OCI-LY3 (cell line): Measurements from ENCODE around the gene TMEM14C.

Experiments used
- H2AFZ ChIP-seq: fragments of 200-600, 300-600 bp; shearing (Covaris generic); 2 replicates; pipeline ENCODE4 v1.6.0; 2014; ENCODE audit warnings: antibody characterized with exemption, low read depth, low read length
- H3K27ac ChIP-seq: fragments of 200-600, 300-600 bp; sonication (generic); 2 replicates; pipeline ENCODE4 v1.5.1; 2014; ENCODE audit warnings: mild to moderate bottlenecking, low read length, moderate library complexity, mixed read lengths
- H3K27me3 ChIP-seq: fragments of 200-600, 300-600 bp; sonication (generic); 2 replicates; pipeline ENCODE4 v1.6.1; 2014; ENCODE audit warnings: low read depth, low read length, mixed read lengths
- H3K36me3 ChIP-seq: fragments of 200-600, 300-600 bp; sonication (generic); replicated peaks from 2 replicates; pipeline ENCODE3; 2014; ENCODE audit warnings: low read depth, low read length, mixed read lengths
- H3K4me1 ChIP-seq: fragments of 300-600, 200-600 bp; sonication (generic); 2 replicates; pipeline ENCODE4 v1.6.1; 2014; ENCODE audit warnings: low read length, mixed read lengths
- H3K4me2 ChIP-seq: fragments of 200-600, 300-600 bp; sonication (generic); 2 replicates; pipeline ENCODE4 v1.6.1; 2014; ENCODE audit warnings: low read length, mixed read lengths
- H3K4me3 ChIP-seq: fragments of 300-600, 200-600 bp; sonication (generic); 2 replicates; pipeline ENCODE4 v1.5.1; 2014; ENCODE audit warnings: antibody characterized with exemption, mild to moderate bottlenecking, low read length, moderate library complexity
- H3K79me2 ChIP-seq: fragments of 300-600, 200-600 bp; shearing (Covaris generic); 2 replicates; pipeline ENCODE4 v1.6.1; 2014; ENCODE audit warnings: mild to moderate bottlenecking, low read length, mixed read lengths
- H3K9ac ChIP-seq: fragments of 300-600, 200-600 bp; shearing (Covaris generic); 2 replicates; pipeline ENCODE4 v1.6.0; 2014; ENCODE audit warnings: mild to moderate bottlenecking, low read length, moderate library complexity
- H3K9me3 ChIP-seq: fragments of 200-600, 300-600 bp; shearing (Covaris generic); 2 replicates; pipeline ENCODE4 v1.6.1; 2014; ENCODE audit warnings: low read length, mixed read lengths; ENCODE audit not compliant: insufficient read depth
- H4K20me1 ChIP-seq: fragments of 200-600, 300-600 bp; sonication (generic); 2 replicates; pipeline ENCODE4 v1.6.1; 2016; ENCODE audit warnings: low read length, mixed read lengths; ENCODE audit not compliant: insufficient read depth
- EZH2phosphoT487 ChIP-seq: fragments of 200-600 bp; shearing (Covaris generic); IDR thresholded peaks from 2 replicates; pipeline ENCODE4 v1.6.1; 2018; ENCODE audit warnings: antibody characterized with exemption, mixed run types, low read depth
- TF ChIP-seq, protein P1 (sequence below): fragments of 200-600, 300-600 bp; sonication (generic); IDR thresholded peaks from 2 replicates; pipeline ENCODE4 v1.5.1; 2014; ENCODE audit warnings: antibody characterized with exemption, low read length, low read depth

Gene TMEM14C

DNA sequence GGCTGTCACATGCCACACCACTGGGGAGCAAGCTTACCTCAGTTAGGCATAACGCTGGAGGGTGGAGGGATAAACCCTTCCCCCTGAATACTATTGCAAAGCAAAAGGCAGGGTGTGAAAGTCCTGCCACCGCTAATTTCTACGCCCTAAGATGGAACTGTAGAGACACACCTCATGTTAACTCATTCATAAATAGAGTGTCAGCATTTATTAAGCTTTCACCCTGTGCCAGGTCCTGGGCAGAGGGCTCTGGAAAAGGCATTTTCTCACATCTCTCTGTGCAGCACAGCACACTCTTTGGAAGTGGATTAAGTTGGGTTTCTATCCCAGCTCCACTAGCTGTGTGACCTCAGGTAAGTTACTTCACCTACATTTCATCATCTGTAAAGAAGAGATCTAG is 46.5 kb downstream of the TMEM14C start:
- Histone ChIP-seq H3K27me3 (no peaks in the 10 kb centered on the region), H3K4me2 (no peak overlapping the region), H3K79me2 (no peaks in the 10 kb centered on the region), H3K4me3 (no peak overlapping the region), H3K9me3 (no peaks in the 10 kb centered on the region), H3K9ac (no peak overlapping the region), H3K36me3 (no peaks in the 10 kb centered on the region), H2AFZ (no peak overlapping the region), H4K20me1 (no peaks in the 10 kb centered on the region), H3K4me1 (no peaks in the 10 kb centered on the region), H3K27ac (no peak overlapping the region)
- TF ChIP-seq, protein P1, sequence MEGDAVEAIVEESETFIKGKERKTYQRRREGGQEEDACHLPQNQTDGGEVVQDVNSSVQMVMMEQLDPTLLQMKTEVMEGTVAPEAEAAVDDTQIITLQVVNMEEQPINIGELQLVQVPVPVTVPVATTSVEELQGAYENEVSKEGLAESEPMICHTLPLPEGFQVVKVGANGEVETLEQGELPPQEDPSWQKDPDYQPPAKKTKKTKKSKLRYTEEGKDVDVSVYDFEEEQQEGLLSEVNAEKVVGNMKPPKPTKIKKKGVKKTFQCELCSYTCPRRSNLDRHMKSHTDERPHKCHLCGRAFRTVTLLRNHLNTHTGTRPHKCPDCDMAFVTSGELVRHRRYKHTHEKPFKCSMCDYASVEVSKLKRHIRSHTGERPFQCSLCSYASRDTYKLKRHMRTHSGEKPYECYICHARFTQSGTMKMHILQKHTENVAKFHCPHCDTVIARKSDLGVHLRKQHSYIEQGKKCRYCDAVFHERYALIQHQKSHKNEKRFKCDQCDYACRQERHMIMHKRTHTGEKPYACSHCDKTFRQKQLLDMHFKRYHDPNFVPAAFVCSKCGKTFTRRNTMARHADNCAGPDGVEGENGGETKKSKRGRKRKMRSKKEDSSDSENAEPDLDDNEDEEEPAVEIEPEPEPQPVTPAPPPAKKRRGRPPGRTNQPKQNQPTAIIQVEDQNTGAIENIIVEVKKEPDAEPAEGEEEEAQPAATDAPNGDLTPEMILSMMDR: no peak
- no peak for TF ChIP-seq EZH2phosphoT487

DNA sequence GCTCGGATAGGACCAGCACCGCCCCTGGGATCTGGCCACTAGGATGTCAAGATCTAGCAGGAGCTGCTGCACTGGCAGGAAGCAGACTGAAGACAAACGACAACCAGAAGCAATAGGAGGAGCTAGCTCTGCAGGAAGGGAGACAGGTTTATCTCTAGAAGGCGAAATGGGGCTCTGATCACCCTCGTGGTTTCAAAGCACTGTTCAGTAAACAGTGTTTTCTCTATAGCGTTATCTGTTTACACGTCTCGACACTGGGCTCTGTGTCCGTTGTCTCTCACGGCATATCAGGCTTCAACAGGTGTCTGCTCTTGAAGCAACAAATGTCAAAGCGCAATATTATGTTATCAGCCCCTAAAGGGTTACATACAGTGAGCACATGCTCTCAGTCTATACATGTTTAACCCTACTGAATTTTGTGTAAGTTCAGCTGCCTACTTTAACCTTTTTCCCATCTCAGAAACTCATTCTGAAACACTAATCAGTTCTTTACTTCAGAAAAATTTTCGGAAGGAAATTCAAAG is 48.6 kb downstream of the TMEM14C start:
- no peak overlapping the region for H3K4me2 ChIP-seq
- no peaks in the 10 kb centered on the region for H3K36me3 ChIP-seq
- H3K27ac ChIP-seq: no peak overlapping the region
- no peak overlapping the region for H2AFZ ChIP-seq
- no peaks in the 10 kb centered on the region for H3K27me3 ChIP-seq
- H3K4me1 ChIP-seq: no peaks in the 10 kb centered on the region
- H3K79me2 ChIP-seq: no peaks in the 10 kb centered on the region
- no peak overlapping the region for H3K9ac ChIP-seq
- H3K4me3 ChIP-seq: no peak overlapping the region
- H3K9me3 ChIP-seq: no peaks in the 10 kb centered on the region
- TF ChIP-seq, protein P1: no peak
- TF ChIP-seq EZH2phosphoT487: no peak
- H4K20me1 ChIP-seq: no peaks in the 10 kb centered on the region

DNA sequence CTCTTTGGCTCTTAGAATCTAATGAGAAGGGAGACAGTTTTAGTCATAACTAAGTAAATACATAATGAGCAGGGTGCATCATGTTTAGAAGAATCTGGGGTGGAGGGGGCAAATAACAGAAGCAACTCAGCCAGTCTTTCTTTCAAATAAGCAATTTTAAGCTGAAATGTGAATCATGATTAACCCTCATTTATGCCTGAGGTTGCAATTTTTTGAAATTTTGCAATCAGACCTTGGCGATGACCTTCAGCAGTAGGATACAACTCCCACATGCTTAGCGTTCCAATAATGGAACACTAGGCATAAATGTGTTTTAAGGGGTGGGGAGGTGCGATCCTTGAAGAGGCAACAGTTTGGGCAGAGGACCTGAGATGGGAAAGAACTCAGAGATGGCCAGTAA is 55.4 kb downstream of the TMEM14C start:
- no peaks in the 10 kb centered on the region for H3K36me3 ChIP-seq
- H3K9me3 ChIP-seq: no peaks in the 10 kb centered on the region
- no peak overlapping the region for H3K9ac ChIP-seq

DNA sequence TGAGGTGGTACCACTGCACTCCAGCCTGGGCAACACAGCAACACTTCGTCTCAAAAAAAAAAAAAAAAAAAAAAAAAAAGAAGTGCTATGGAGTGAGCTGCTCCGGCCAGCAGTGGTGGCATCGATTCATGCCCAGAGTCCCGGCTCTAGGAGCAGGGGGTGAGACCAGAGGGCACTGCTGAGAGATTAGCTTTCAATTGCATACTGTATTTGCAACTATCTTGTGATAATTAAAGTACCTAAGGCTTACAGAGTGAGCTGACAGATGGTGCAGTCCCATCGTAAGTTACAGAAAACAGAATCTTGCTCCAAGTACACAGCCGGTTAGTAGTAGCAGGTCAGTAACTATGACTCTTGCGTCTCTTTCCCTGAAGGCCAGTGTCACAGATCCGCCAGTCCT is 56.2 kb downstream of the TMEM14C start:
- Histone ChIP-seq H3K4me2 (no peak overlapping the region), H3K4me1 (no peaks in the 10 kb centered on the region), H3K27me3 (no peaks in the 10 kb centered on the region), H3K79me2 (no peaks in the 10 kb centered on the region), H3K9me3 (no peaks in the 10 kb centered on the region), H3K27ac (no peak overlapping the region), H3K9ac (no peak overlapping the region), H2AFZ (no peak overlapping the region), H4K20me1 (no peaks in the 10 kb centered on the region), H3K4me3 (no peak overlapping the region), H3K36me3 (no peaks in the 10 kb centered on the region)
- no peak for TF ChIP-seq EZH2phosphoT487
- TF ChIP-seq, protein P1: no peak

More for the DNA sequence above, 55.4 kb downstream of the TMEM14C start:
- H3K4me3 ChIP-seq: no peak overlapping the region
- TF ChIP-seq, protein P1: no peak
- TF ChIP-seq EZH2phosphoT487: no peak
- no peaks in the 10 kb centered on the region for H3K27me3 ChIP-seq
- no peaks in the 10 kb centered on the region for H3K79me2 ChIP-seq
- H3K4me2 ChIP-seq: no peak overlapping the region
- no peaks in the 10 kb centered on the region for H3K4me1 ChIP-seq
- no peak overlapping the region for H2AFZ ChIP-seq
- H3K27ac ChIP-seq: no peak overlapping the region
- H4K20me1 ChIP-seq: no peaks in the 10 kb centered on the region
